NOMO-1 treated with dmso at 0.1 percent for 144 hours (cell line): ENCODE measurements around the gene DNAH17.

Experiments
- DNase-seq: peaks from one replicate; lab custom pipeline; 2025; ENCODE audit not compliant: unreplicated experiment; lab: John Stamatoyannopoulos, UW

DNAH17 gene

GRCh38 chr17:78377858-78378224 is 199.4 kb downstream of the DNAH17 start:
- DNase-seq = no peak

GRCh38 chr17:78376161-78376560 is 201.0 kb downstream of the DNAH17 start:
- DNase-seq = no peak

- peak; percentile 41 for DNase-seq
Observed at GRCh38 chr17:78375401-78376151, 201.6 kb downstream of the DNAH17 start.

GRCh38 chr17:78374631-78375274 is 202.4 kb downstream of the DNAH17 start:
- DNase-seq = no peak

GRCh38 chr17:78374189-78374588 is 203.0 kb downstream of the DNAH17 start:
- DNase-seq = no peak
